Ovary (tissue), 3 donors: Measurements from ENCODE around the gene SRGAP3.

Experiments
- CTCF ChIP-seq, 3 donors: fragments of 450-650 bp in 2 of 3; fragments of 200-600 bp in 1 of 3; IDR thresholded peaks; one replicate each; pipeline versions ENCODE4 v1.5.1 to v1.8.0; 2016 to 2022; ENCODE audit warnings: antibody characterized with exemption in 3 of 3, mild to moderate bottlenecking in 1 of 3
- POLR2A ChIP-seq: fragments of 450-650 bp; IDR thresholded peaks from one replicate; pipeline ENCODE4 v1.6.1; 2017; ENCODE audit warnings: antibody characterized with exemption, mild to moderate bottlenecking, moderate library complexity
- donor health status: DM: no; HTN: no; CAD: no.

GRCh38 chr3:9211155-9211950 lies 38.1 kb downstream of the SRGAP3 start:
- no peak for TF ChIP-seq POLR2A
- TF ChIP-seq CTCF (IDR thresholded peaks at IDR 0.05): no peak
